NCI-H2196 treated with DMSO at 0.1 percent for 48 hours (cell line): ENCODE measurements around the gene ITM2C.

ENCODE experiments used
- DNase-seq: peaks from one replicate; lab custom pipeline; 2025; ENCODE audit not compliant: unreplicated experiment; lab: John Stamatoyannopoulos, UW

Gene ITM2C

GRCh38 chr2:230864605-230865306 lies at the start of gene ITM2C:
ITM2C (plus strand) TSS chr2:230864942; CDS start chr2:230865026, 84 bp downstream.
- DNase-seq = peak; percentile 61

GRCh38 chr2:230815088-230815487 lies 49.7 kb upstream of the ITM2C start:
- DNase-seq = no peak

- no peak for DNase-seq
Observed at GRCh38 chr2:230816735-230817134, 48.0 kb upstream of the ITM2C start.

- no peak for DNase-seq
Observed at GRCh38 chr2:230819433-230819832, 45.3 kb upstream of the ITM2C start.

GRCh38 chr2:230821261-230821990 lies 43.3 kb upstream of the ITM2C start:
- no peak for DNase-seq

- DNase-seq = no peak
Observed at GRCh38 chr2:230821991-230822520, 42.7 kb upstream of the ITM2C start.

GRCh38 chr2:230823264-230823964 lies 41.3 kb upstream of the ITM2C start:
- no peak for DNase-seq

- DNase-seq = peak; percentile 65
Observed at GRCh38 chr2:230824406-230824978, 40.2 kb upstream of the ITM2C start.

- no peak for DNase-seq
Observed at GRCh38 chr2:230825354-230825753, 39.4 kb upstream of the ITM2C start.

- DNase-seq = no peak
Observed at GRCh38 chr2:230827774-230828271, 36.9 kb upstream of the ITM2C start.

- no peak for DNase-seq
Observed at GRCh38 chr2:230828272-230828961, 36.3 kb upstream of the ITM2C start.

- no peak for DNase-seq
Observed at GRCh38 chr2:230829293-230829692, 35.4 kb upstream of the ITM2C start.

- no peak for DNase-seq
Observed at GRCh38 chr2:230829959-230830358, 34.8 kb upstream of the ITM2C start.

- no peak for DNase-seq
Observed at GRCh38 chr2:230830428-230830827, 34.3 kb upstream of the ITM2C start.

GRCh38 chr2:230840301-230840700 lies 24.4 kb upstream of the ITM2C start:
- no peak for DNase-seq

- no peak for DNase-seq
Observed at GRCh38 chr2:230842473-230842872, 22.3 kb upstream of the ITM2C start.

GRCh38 chr2:230843132-230843531 lies 21.6 kb upstream of the ITM2C start:
- DNase-seq = no peak

- DNase-seq = no peak
Observed at GRCh38 chr2:230846360-230846759, 18.4 kb upstream of the ITM2C start.

- no peak for DNase-seq
Observed at GRCh38 chr2:230847883-230848388, 16.8 kb upstream of the ITM2C start.

- no peak for DNase-seq
Observed at GRCh38 chr2:230849633-230850357, 14.9 kb upstream of the ITM2C start.
